GM18858 (cell line): ENCODE results near the gene CLHC1.
A peak's percentile ranks its signal among the peaks of the same experiment; 100 is the strongest.
"Not testable (repeated sequence)": the region's sequence is repeated elsewhere in the genome, so short reads cannot be mapped to it uniquely, and the experiment has no call there.

ENCODE experiments used
- ATAC-seq: cut with Tn5 transposase; IDR thresholded peaks from one replicate; pipeline ENCODE4 v1.9.1; 2021; ENCODE audit not compliant: unreplicated experiment

The CLHC1 gene

DNA sequence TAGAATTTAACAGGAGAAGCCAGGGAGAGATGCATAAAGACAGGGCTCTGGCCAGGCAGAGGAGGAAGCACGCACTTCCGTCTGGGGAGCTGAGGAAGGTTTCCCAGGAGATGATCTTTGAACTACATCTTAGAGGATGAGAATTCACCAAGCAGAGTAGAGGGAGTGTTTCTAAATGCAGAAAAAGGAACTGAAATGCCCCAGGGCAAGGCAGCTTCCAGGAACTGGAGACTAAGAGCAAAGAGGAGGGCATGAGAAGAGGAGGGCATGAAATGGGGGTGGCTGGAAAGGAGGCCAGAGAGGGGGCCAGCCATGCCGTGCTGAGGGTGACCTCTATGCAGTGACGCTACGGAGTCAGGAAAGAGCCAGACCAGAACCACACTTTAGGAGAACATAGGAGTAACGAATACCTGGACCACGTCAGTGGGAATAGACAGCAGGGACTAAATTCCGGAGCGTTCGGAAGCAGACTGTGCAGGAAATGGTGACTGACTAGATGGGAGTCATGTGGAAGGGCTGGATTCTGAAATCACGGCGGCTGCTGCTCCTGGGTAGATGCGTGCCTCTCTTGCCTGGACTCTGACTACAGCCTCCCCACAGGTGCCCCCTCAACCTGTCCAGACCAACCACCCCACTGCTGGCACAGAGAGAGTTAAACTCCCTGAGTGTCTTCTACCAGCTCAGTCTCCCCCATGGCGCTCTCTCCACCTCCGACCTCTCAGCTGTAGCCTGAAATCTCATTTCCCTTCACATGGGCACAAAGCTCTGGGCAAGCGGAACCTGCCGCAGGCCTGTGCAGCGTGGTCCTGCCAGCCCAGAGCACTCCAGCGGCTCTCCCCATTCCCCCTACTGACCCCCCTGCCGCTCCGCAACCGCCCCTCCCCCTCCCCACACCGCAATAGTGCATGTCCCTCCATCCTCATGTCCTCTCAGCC lies 94.8 kb downstream of the CLHC1 start:
- ATAC-seq, result no peak

- ATAC-seq, result no peak
Measured at GRCh38 chr2:55136138-55136541, 96.0 kb downstream of the CLHC1 start.

DNA sequence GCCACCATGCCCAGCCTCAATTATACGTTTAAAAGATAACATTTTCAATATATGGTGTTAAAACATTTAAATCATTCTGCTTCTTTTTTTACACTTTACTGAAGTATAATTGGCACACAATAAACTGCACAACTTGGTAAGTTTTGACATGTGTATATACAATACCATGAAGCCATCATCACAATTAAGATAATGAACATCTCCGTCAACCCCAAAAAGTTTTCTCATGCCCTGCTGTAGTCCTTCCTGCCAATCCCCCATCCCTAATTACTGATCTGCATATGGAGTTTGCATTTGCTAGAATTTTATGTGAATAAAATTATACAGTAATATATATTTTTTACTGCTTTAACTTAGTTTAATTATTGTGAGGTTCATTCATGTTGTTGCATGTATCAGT lies 96.6 kb downstream of the CLHC1 start:
- ATAC-seq, result no peak

DNA sequence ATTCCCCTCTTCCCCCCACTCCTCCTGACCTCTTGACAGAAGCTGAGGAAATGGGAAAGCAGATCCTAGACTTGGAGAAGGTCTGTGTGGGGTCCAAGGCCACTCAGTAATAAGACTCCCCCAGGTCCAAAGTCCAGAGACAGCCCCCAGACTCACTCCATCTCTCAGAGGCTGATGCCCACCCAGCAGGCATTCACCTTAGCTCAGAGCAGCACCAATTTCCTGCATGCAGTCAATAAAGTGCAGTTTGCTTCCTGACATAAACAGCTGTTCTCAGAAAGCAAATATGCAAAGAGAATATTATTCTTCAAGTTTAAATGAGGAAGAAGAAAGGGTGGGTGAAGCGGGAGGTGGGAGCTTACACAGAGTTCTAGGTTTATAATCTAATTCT lies 97.8 kb downstream of the CLHC1 start:
- no peak for ATAC-seq

GRCh38 chr2:55133467-55134315 lies 98.4 kb downstream of the CLHC1 start:
- ATAC-seq, result peak; percentile 81

DNA sequence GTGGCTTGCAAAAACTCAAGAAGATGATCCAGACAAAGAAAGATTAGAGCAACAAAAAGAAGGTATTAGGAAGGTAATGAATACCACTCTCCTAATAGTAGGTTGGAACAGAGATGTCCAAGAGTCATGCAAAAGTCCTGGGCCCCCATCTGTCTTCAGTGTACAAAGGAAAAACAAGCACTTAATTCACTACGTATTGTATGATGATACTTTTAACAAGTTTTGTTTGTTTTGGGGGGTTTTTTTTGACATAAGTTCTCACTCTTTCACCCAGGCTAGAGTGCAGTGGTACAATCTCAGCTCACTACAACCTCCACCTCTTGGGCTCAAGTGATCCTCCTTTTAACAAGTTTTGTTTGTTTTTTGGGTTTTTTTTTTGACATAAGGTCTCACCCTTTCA lies 101.2 kb downstream of the CLHC1 start:
- ATAC-seq, result no peak

- ATAC-seq, result not testable (repeated sequence)
Measured at GRCh38 chr2:55126643-55127042, 105.5 kb downstream of the CLHC1 start.
